Colonic mucosa (tissue), 4 donors: ENCODE data around the gene MSI2. TPM values are rescaled to one million over a fixed set of nuclear protein-coding genes. Genes with fewer than 3 reads are reported as not detected.

ENCODE experiments used
- DNase-seq: peaks from one replicate; pipeline ENCODE4 v3.0.0-alpha.2; 2020
- H3K27ac ChIP-seq: fragments of 200-600 bp; one replicate; pipeline ENCODE4 v1.8.0; 2021
- H3K27me3 ChIP-seq: fragments of 200-600 bp; one replicate; pipeline ENCODE4 v1.8.0; 2021
- H3K36me3 ChIP-seq: fragments of 200-600 bp; one replicate; pipeline ENCODE4 v1.8.0; 2021
- H3K4me1 ChIP-seq: fragments of 200-600 bp; one replicate; pipeline ENCODE4 v1.8.0; 2021; ENCODE audit warnings: mild to moderate bottlenecking
- H3K4me3 ChIP-seq: fragments of 200-600 bp; one replicate; pipeline ENCODE4 v1.8.0; 2021
- H3K9ac ChIP-seq, 2 donors: one replicate each; pipeline ENCODE4 v1.7.0; 2013; ENCODE audit warnings: control low read depth in 2 of 2, low read depth in 2 of 2, low read length in 2 of 2
- H3K9me3 ChIP-seq: fragments of 200-600 bp; one replicate; pipeline ENCODE4 v1.8.0; 2021
- intact Hi-C: fragments of 100-400 bp; cut with DNase I; formaldehyde crosslinking; loops from one replicate; pipeline ENCODE4 v1.14.1; 2022
- total RNA-seq, 2 donors: library from RNA; stranded (reverse); fragmentation: NEBNext Ultra II Directional in 1 of 2; extraction: Animal tissue kit (Norgen Biotek cat#: 25700) in 1 of 2; gene quantifications; one replicate each; pipeline ENCODE4 v1.2.1, GENCODE V29; 2021
- TF ChIP-seq, protein P1 (sequence below): fragments of 200-600 bp; IDR thresholded peaks from one replicate; pipeline ENCODE4 v1.8.0; 2022; ENCODE audit warnings: antibody characterized with exemption, mild to moderate bottlenecking
- donor health status: healthy.
- donor health status: DM: no; HTN: no; CAD: no.
- donor health status: DM: no; HTN: no; CAD: no.

The MSI2 gene
- total RNA-seq, 2 donors from 2014 or later, result 61.6 to 75.4 TPM

DNA sequence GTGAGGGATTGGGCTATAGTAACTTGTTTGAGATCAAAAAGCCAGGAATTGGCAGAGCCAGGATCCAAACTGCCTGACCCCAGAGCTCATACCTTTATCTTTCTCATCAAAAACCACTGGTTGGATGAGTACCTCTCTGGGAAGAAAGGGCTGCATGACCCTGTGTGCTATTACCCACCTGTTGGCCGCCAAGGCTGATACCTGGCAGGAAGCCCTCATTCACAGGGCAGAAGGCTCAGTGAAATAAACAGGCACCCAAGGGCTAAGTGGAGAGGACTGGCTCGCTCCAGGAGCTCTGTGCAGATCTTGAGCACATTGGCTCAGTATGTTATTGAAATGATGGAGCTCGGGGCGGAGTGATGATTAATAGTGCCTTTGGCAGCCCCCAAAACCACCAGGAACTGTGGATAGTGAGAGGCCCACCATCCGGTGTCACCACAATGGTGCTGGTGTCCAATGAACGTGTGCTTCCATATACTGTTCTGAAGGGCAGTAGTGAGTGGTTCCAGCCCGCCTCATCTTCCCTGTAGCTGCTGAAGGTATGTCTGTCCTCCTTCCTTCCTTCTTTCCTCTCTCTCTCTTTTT lies 197.6 kb downstream of the MSI2 start:
- H3K9me3 ChIP-seq, result no peaks in the 10 kb centered on the region
- H3K27me3 ChIP-seq, result no peaks in the 10 kb centered on the region
- H3K4me3 ChIP-seq, result no peak overlapping the region
- no peak overlapping the region for H3K27ac ChIP-seq
- intact Hi-C loops, result no loop called here
- H3K4me1 ChIP-seq, result no peaks in the 10 kb centered on the region
- H3K9ac ChIP-seq, result no peak overlapping the region
- TF ChIP-seq, protein P1, sequence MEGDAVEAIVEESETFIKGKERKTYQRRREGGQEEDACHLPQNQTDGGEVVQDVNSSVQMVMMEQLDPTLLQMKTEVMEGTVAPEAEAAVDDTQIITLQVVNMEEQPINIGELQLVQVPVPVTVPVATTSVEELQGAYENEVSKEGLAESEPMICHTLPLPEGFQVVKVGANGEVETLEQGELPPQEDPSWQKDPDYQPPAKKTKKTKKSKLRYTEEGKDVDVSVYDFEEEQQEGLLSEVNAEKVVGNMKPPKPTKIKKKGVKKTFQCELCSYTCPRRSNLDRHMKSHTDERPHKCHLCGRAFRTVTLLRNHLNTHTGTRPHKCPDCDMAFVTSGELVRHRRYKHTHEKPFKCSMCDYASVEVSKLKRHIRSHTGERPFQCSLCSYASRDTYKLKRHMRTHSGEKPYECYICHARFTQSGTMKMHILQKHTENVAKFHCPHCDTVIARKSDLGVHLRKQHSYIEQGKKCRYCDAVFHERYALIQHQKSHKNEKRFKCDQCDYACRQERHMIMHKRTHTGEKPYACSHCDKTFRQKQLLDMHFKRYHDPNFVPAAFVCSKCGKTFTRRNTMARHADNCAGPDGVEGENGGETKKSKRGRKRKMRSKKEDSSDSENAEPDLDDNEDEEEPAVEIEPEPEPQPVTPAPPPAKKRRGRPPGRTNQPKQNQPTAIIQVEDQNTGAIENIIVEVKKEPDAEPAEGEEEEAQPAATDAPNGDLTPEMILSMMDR, result no peak
- DNase-seq, result no peak
- no peaks in the 10 kb centered on the region for H3K36me3 ChIP-seq

DNA sequence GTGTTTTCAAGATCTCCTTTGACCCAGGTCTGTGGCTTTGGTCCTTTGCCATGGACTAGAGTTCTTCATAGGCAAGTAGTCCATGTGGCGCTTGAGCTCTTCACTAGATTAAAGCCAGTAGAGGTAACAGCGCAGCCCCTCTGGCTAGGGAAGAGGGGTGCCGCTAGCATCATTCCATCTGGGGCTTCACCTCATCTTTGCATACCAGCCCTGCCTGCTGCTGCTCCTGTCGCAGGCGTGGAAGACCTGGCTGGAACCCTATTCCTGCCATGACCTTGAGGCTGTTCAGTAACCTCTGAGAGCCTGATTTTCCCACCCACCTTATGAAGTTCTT lies 198.4 kb downstream of the MSI2 start:
- intact Hi-C loops, result no loop called here
- TF ChIP-seq, protein P1, result no peak
- H3K4me1 ChIP-seq, result no peaks in the 10 kb centered on the region
- no peak for DNase-seq
- no peak overlapping the region for H3K27ac ChIP-seq
- no peak overlapping the region for H3K9ac ChIP-seq
- no peaks in the 10 kb centered on the region for H3K36me3 ChIP-seq
- H3K4me3 ChIP-seq, result no peak overlapping the region
- H3K27me3 ChIP-seq, result no peaks in the 10 kb centered on the region
- no peaks in the 10 kb centered on the region for H3K9me3 ChIP-seq

- Histone ChIP-seq H3K27ac (no peak overlapping the region), H3K4me1 (no peaks in the 10 kb centered on the region), H3K9ac (no peak overlapping the region), H3K27me3 (no peaks in the 10 kb centered on the region), H3K36me3 (no peaks in the 10 kb centered on the region), H3K9me3 (no peaks in the 10 kb centered on the region), H3K4me3 (no peak overlapping the region)
- intact Hi-C loops, result no loop called here
- TF ChIP-seq, protein P1, result no peak
- DNase-seq, result no peak
Observed at GRCh38 chr17:57455063-57455914, 199.0 kb downstream of the MSI2 start.

- no peak for DNase-seq
- Histone ChIP-seq H3K9ac (no peak overlapping the region), H3K36me3 (no peaks in the 10 kb centered on the region), H3K4me3 (no peak overlapping the region), H3K4me1 (no peaks in the 10 kb centered on the region), H3K27ac (no peak overlapping the region), H3K9me3 (no peaks in the 10 kb centered on the region), H3K27me3 (no peaks in the 10 kb centered on the region)
- intact Hi-C loops, result no loop called here
- TF ChIP-seq, protein P1, result no peak
Observed at GRCh38 chr17:57456622-57457021, 200.3 kb downstream of the MSI2 start.

DNA sequence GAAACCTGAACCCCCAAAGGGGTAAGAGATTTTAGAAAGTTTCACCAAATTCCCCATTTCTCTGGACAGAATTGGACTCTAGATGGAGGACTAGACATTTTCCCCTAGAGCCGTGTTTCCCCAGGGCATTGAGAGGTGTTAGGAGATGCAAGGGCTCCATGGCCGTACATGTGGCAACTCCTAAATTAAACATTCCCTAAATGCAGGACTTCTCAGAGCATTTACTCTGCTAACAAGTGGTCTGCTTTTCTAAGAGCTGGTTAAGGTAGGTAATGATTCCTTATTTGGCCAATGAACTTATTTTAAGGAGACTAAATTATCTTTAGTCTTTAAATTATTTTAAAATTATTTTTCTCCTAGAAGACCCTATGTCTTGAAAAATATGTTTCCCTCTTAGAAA lies 200.9 kb downstream of the MSI2 start:
- Histone ChIP-seq H3K27me3 (no peaks in the 10 kb centered on the region), H3K9me3 (no peaks in the 10 kb centered on the region), H3K36me3 (no peaks in the 10 kb centered on the region), H3K9ac (no peak overlapping the region), H3K4me1 (no peaks in the 10 kb centered on the region), H3K4me3 (no peak overlapping the region), H3K27ac (no peak overlapping the region)
- intact Hi-C loops, result no loop called here
- DNase-seq, result no peak
- TF ChIP-seq, protein P1, result no peak
